ENCODE data around the gene MPP1.

The MPP1 gene

GRCh38 chrX:154797006-154797405, 8.3 kb downstream of the MPP1 start:
- Histone ChIP-seq H3K4me3 (ENCODE audit: low read depth, low read length) (no peak overlapping the region), H3K27me3 (replicated peaks) (no peaks in the 10 kb centered on the region), H3K36me3 (replicated peaks) (no peaks in the 10 kb centered on the region), H3K27ac (no peak overlapping the region)
- no peak for TF ChIP-seq CTCF (IDR thresholded peaks at IDR 0.05; ENCODE audit: low read depth, low read length, missing control alignments)
- in situ Hi-C loops (cut with HindIII; ENCODE audit: low pct_ligation_motif_present, low sequenced_read_pairs) = no loop called here
- DNase-seq = peak; percentile 19

- no peaks in the 10 kb centered on the region for H3K36me3 ChIP-seq (replicated peaks)
- in situ Hi-C loops (cut with HindIII; ENCODE audit: low pct_ligation_motif_present, low sequenced_read_pairs) = no loop called here
- no peak for DNase-seq
- no peak overlapping the region for H3K27ac ChIP-seq
- H3K4me3 ChIP-seq (ENCODE audit: low read depth, low read length) = no peak overlapping the region
- H3K27me3 ChIP-seq (replicated peaks) = no peaks in the 10 kb centered on the region
- TF ChIP-seq CTCF (IDR thresholded peaks at IDR 0.05; ENCODE audit: low read depth, low read length, missing control alignments) = no peak
These were observed 10.3 kb downstream of the MPP1 start for GRCh38 chrX:154795016-154795415.

GRCh38 chrX:154793084-154793795, 12.0 kb downstream of the MPP1 start:
- H3K27me3 ChIP-seq (replicated peaks) = no peaks in the 10 kb centered on the region
- no peak overlapping the region for H3K27ac ChIP-seq
- in situ Hi-C loops (cut with HindIII; ENCODE audit: low pct_ligation_motif_present, low sequenced_read_pairs) = no loop called here
- no peak for TF ChIP-seq CTCF (IDR thresholded peaks at IDR 0.05; ENCODE audit: low read depth, low read length, missing control alignments)
- H3K36me3 ChIP-seq (replicated peaks) = no peaks in the 10 kb centered on the region
- no peak overlapping the region for H3K4me3 ChIP-seq (ENCODE audit: low read depth, low read length)
- DNase-seq = no peak

- Histone ChIP-seq H3K27ac (no peak overlapping the region), H3K4me3 (ENCODE audit: low read depth, low read length) (no peak overlapping the region), H3K27me3 (replicated peaks) (no peaks in the 10 kb centered on the region), H3K36me3 (replicated peaks) (no peaks in the 10 kb centered on the region)
- in situ Hi-C loops (cut with HindIII; ENCODE audit: low pct_ligation_motif_present, low sequenced_read_pairs) = no loop called here
- no peak for DNase-seq
- TF ChIP-seq CTCF (IDR thresholded peaks at IDR 0.05; ENCODE audit: low read depth, low read length, missing control alignments) = no peak
These were observed 13.3 kb downstream of the MPP1 start for GRCh38 chrX:154791939-154792338.

GRCh38 chrX:154791467-154791866, 13.8 kb downstream of the MPP1 start:
- H3K4me3 ChIP-seq (ENCODE audit: low read depth, low read length) = no peak overlapping the region

More at GRCh38 chrX:154791467-154791866, 13.8 kb downstream of the MPP1 start:
- no peaks in the 10 kb centered on the region for H3K36me3 ChIP-seq (replicated peaks)
- no peaks in the 10 kb centered on the region for H3K27me3 ChIP-seq (replicated peaks)
- TF ChIP-seq CTCF (IDR thresholded peaks at IDR 0.05; ENCODE audit: low read depth, low read length, missing control alignments) = no peak
- no peak for DNase-seq
- no peak overlapping the region for H3K27ac ChIP-seq
- in situ Hi-C loops (cut with HindIII; ENCODE audit: low pct_ligation_motif_present, low sequenced_read_pairs) = no loop called here

Data from brain microvascular endothelial cell (primary cell).